Activated CD4-positive, alpha-beta T cell treated with anti-CD3 and anti-CD28 coated beads, Interleukin-10, Interleukin-2, amounts not matched to agents 100 ng/mL and 50 ng/mL, durations not matched to agents 16 hours and 8 hours (primary cell): ENCODE data around the gene LATS2.
A peak's percentile ranks its signal among the peaks of the same experiment; 100 is the strongest.
"Not testable (repeated sequence)": the region's sequence is repeated elsewhere in the genome, so short reads cannot be mapped to it uniquely, and the experiment has no call there.

Experiments used
- DNase-seq: peaks from one replicate; pipeline ENCODE4 v3.0.0-alpha.2; 2020

Gene LATS2

GRCh38 chr13:21075011-21075378 lies 13.6 kb upstream of the LATS2 start:
- DNase-seq = peak; percentile 65

- no peak for DNase-seq
Observed at GRCh38 chr13:21074546-21074945, 13.2 kb upstream of the LATS2 start.

DNA sequence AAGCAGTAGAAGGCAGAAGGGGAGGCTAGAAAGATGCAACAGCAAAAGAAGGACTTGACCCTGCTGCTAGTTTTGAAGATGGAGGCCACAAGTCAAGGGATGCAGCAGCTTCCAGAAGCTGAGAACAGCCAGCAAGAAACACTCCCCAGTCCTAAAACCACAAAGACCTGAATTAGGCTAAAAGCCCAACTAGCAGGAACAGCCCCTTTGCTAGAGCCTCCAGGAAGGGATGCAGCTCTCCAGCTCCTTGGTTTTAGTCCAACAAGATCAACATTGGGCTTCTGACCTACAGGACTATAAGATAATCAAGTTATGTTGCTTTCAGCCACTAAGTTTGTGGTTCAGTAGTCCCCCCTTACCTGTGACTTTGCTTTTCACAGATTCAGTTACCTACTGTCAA lies 10.5 kb upstream of the LATS2 start:
- DNase-seq = no peak

- DNase-seq = peak; percentile 41
Observed at GRCh38 chr13:21071015-21071414, 9.6 kb upstream of the LATS2 start.

DNA sequence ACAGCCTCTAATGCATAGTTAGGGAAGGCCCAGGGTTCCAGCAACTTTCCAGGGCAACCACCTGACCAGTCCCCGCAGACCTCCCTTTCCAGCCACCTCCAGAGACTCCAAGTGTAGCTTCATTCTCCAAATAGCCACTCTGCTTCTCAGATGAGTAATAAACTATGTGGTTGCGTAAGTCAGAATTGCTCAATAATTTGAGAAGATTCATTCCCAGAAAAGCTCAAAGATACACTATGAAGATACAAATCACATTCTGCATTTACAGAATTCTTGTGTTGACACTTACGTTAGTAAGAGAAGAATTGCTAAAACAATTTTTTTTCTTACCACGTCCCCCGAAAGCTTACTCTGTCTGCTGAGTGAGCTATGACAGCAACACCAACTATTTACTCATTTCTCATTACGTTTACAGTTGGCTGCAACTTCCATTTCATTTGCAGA lies 8.2 kb upstream of the LATS2 start:
- peak; percentile 81 for DNase-seq

- no peak for DNase-seq
Observed at GRCh38 chr13:21067848-21068247, 6.5 kb upstream of the LATS2 start.

DNA sequence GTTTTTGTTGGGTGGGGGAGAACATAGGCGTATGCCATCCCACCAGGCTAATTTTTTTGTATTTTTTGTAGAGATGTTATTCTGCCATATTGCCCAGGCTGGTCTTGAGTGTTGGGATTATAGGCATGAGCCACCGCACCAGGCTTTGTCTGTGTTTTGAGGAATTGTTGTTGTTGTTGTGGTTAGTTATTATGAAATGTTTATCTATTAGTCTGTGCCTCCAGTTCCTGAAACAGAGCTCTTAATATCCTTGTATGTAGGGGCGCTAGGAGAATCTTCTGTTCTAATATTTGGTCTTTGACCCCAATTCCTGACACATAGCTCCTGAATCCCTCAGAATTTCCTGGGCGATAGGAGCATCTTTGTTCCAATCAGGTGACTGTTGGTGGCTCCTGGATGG lies 5.6 kb upstream of the LATS2 start:
- no peak for DNase-seq

DNA sequence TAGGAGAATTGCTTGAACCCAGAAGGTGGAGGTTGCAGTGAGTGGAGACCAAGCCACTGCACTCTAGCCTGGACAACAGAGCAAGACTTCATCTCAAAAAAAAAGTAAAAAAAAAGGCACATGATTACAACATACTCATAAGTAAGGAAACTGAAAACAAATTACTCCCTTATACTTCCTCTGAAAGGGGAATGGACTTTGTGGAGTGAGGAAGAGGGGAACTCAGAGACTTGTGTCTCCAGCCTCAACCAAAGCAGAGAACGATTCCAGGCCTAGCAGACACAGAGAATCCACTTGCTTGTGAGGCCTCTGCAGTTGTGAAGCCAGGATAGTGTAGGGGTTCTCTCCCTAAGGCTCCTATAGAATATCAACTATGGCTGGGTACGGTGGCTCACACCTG lies 4.3 kb upstream of the LATS2 start:
- DNase-seq = no peak

GRCh38 chr13:21063031-21063430 lies 1.6 kb upstream of the LATS2 start:
- DNase-seq = no peak

- DNase-seq = no peak
Observed at GRCh38 chr13:21060338-21061028, 903 bp downstream of the LATS2 start.

DNA sequence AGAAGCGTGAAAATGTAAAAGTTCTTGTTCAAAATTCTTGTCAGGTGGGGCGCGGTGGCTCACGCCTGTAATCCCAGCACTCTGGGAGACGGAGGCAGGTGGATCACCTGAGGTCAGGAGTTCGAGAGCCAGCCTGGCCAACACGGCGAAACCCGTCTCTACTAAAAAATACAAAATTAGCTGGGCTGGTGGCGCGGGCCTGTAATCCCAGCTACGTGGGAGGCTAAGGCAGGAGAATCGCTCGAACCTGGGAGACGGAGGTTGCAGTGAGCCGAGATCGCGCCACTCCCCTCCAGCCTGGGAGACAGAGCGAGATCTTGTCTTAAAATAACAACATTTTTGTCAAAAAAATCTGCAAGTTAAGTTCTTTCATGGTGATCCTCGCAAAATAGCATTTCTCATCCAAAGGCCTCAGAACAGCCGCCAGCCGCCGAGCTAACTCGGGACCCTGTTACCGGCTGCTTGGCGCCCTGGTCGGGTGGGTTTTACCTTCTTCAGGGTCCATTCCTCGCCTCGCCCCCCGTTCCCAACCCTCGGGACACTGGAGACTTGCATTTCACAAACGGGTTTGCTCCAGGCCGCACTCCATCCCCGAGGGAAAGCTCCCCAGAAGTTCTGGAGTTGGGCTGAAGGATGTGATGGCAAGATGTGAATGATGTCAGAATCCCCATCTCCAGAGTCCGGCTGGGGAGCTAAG lies 1.6 kb downstream of the LATS2 start:
- DNase-seq = no peak

GRCh38 chr13:21058361-21058760 lies 3.0 kb downstream of the LATS2 start:
- DNase-seq = no peak

GRCh38 chr13:21055511-21056045 lies 5.8 kb downstream of the LATS2 start:
- DNase-seq = no peak

GRCh38 chr13:21055016-21055415 lies 6.4 kb downstream of the LATS2 start:
- no peak for DNase-seq

DNA sequence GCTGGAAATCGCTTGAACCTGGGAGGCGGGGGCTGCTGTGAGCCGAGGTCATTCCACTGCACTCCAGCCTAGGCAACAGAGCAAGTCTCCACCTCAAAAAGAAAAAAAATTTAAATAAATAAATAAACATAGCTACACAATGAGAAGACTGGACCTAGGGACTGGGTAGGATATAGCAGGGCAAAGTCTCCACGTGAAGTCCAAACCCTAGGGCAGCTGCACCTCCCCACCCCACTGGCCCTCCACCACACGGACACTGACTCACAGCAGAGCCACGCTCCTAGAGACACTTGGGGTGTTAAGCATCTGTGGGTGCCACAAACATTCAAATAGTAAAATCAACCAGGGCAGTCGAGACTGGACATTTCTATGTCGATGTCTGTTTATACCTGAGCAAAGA lies 7.1 kb downstream of the LATS2 start:
- no peak for DNase-seq

DNA sequence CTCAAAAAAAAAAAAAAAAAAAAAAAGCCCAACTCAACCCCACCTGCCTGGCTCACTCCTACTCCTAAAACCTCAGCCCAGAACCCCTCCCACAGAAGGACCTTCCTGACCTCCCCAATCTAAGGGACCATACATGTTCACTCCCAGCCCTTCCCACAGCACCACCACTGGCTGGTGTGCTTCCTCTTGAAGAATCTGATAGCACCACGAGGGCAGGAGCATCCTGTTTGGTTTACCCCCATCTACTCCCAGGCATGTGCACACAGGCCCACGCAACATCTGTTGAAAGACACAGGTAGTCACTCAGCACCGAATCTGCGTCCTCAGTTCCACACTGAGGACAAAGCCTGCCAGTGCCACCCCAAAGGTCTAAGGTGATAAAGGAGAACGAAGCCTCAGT lies 8.2 kb downstream of the LATS2 start:
- no peak for DNase-seq

- no peak for DNase-seq
Observed at GRCh38 chr13:21051675-21052074, 9.7 kb downstream of the LATS2 start.

DNA sequence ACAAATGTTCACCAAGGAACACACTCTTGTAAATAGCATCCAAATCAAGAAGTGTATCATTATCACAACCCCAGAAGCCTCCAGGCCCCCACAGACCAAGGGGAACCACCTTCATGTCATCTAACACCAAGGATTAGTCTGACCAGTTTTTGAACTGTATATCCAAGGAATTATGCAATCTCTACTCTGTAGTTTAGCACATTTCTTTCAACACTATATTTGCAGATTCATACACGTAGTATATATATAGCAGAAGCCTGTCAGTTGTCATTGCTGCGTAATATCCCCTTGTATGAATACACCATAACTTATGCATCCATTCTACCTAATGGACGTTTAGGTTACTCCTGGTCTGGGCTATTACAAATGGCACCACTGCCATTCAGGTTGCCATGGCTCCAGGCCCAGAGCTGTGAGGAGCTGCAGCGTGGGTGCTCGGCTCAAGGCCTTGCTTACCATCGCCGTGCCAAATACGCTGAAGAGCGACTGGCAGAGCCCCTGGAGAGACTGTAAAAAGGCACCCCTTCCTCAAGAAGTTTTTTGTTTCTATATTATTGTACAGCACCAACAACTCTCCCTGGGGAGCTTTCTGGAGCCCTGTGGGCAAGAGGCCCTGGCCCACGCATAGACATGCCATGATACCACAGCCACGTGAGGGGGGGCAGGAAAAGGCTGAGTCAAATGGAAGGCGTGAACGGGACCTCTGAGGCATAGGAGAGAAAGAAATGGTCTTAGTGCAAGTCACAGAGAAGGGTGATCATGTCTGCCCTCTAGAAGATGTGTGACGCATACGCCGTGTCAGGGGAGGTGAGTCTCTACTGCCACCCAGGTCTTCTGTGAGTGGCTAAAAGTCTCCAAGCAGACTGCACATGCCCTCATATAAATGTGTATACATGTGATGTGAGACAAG lies 10.8 kb downstream of the LATS2 start:
- peak; percentile 19 for DNase-seq

DNA sequence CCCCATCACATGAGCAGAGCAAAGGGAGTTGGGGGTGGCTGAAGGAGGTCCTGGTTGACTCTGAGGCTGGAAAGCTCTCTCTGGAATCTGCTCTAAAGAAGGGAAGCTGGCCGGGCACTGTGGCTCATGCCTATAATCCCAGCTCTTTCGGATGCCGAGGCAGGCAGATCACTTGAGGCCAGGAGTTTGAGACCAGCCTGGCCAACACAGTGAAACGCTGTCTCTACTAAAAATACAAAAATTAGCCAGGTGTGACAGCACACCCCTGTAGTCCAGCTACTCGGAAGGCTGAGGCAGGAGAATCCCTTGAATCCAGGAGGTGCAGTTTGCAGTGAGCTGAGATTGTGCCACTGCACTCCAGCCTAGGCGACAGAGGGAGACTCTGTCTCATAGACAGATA lies 11.7 kb downstream of the LATS2 start:
- not testable (repeated sequence) for DNase-seq

DNA sequence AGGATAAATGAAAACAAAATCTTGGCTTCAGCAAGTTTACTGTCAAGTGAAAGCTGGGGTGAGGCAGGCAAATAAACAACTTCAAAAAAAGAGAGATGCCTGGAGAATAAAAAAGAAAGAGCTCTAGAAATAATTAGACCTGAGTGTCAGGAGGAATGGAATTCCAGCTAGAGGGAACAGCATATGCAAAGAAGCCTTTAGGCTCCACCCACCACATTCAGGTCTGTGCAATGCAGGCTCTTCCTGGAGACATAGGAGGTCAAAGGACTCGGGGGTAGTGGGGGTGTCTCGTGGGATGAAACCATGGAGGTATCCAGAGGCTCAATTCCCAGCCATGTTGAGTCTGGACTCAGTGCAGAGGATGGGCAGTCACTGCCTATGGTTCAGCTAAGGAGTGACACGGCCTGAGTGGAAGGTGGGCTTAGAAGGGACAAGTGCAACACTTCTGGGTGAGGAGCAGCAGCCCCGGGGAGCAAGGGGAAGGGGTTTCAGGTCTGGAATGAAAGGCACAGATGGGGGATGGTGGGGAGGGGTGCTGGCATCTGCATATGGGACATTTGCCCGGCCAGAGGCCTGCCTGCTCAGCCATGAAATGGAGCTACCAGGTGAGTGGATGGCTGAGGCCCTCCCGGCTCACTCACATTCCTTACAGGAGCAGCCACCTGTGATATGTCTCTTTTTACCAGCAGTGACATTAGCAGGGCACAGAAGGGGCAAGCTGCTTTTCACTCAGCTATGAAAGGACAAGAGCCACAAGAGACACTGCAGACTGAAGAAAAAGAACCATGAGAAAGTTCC lies 12.3 kb downstream of the LATS2 start:
- DNase-seq = no peak

- no peak for DNase-seq
Observed at GRCh38 chr13:21047591-21048282, 13.6 kb downstream of the LATS2 start.

DNA sequence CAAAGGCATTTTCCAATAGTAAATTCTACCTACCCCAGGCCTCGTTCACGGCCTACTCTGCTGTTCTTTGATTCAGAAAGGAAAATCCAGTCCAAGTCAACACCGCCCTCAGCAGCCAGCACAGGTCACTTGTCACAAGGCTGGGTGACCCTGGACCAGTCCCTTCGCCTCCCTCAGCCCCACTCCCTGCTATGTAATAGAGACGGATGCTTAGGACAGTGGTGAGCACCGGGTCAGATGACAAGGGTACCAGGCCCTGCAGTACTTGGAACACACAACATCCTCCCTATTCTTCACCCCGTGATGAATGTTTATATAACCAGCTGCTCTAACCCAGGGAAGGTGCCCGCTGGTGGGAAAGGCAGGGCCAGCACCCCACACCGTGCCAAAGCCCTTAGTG lies 14.3 kb downstream of the LATS2 start:
- no peak for DNase-seq
